Activated T-helper 1 cell treated with anti-CD3 and anti-CD28 coated beads, Interleukin-2, amount 50 U/mL, for 16 hours (primary cell): ENCODE data around the gene HOXA11.

Source experiments
- DNase-seq, 2 donors: peaks; one replicate each; pipeline ENCODE4 v3.0.0-alpha.2; 2020; ENCODE audit warnings: low read depth in 1 of 2, low spot score in 1 of 2

The HOXA11 gene

GRCh38 chr7:27194002-27194352, 8.9 kb upstream of the HOXA11 start:
- DNase-seq, result no peak

GRCh38 chr7:27193335-27194001, 8.4 kb upstream of the HOXA11 start:
- no peak for DNase-seq

- DNase-seq, result no peak
Measured at GRCh38 chr7:27192546-27193334, 7.7 kb upstream of the HOXA11 start.

DNA sequence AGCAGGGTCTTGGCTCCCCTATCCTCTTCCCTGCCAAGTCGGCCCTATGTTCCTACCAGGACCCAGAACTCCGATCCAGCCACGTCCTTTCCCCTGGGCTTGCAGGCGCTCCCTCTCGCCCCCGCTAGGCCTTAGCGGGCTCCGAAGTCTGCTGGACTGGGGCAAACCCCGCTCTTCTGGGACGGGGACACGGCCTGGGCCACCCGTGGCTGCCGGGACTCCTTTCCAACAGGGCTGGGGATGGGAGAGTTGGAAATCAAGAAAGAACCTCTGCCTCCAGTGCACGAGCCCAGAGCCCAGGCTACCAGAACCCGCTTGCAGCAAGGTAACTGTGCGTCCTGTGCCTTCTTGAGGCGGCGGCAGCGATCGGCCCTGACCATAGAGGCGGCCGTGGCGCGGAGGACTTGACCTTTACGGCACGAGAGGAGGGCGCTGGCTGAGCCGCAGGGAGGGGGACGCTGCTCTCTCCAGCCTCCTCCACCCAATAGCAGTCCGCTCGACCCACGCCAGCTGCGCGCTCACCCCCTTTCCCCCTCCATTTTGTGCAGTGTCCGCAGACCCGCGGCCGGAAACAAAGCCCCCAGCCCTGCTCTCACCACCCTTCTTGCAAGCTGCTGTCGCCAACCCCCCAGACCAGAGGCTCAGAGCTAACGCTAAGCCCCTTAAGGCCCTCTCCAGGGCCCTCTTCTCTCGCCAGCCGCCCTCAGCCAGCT, 7.0 kb upstream of the HOXA11 start:
- DNase-seq, result no peak

DNA sequence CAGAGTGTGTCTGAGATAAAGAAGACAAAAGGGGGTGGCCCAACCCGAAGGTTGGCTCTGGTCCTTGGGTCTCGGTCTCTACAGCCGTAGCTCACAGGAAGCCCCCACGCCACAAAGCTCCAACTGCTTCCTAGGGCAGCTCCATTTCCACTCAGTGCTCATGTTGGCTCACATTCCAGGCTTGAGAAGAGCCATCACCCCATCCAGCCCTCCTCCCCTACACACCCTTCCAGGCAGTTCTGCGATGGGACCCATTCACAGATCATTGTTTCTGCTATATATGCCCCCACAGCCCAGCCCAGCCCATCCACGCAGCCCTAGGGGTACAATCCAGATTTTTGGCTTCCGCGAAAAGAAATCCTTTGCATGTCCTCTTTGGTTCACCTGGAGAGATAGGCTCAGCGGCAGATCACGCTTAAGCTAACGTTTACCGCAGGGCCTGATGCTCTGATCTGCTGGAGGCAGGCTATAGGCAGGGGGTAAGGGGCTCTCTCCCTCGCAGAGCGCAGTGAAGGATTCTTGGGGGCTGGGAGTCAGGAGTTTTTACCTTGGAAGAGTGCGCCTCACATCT, 6.2 kb upstream of the HOXA11 start:
- DNase-seq, result no peak

DNA sequence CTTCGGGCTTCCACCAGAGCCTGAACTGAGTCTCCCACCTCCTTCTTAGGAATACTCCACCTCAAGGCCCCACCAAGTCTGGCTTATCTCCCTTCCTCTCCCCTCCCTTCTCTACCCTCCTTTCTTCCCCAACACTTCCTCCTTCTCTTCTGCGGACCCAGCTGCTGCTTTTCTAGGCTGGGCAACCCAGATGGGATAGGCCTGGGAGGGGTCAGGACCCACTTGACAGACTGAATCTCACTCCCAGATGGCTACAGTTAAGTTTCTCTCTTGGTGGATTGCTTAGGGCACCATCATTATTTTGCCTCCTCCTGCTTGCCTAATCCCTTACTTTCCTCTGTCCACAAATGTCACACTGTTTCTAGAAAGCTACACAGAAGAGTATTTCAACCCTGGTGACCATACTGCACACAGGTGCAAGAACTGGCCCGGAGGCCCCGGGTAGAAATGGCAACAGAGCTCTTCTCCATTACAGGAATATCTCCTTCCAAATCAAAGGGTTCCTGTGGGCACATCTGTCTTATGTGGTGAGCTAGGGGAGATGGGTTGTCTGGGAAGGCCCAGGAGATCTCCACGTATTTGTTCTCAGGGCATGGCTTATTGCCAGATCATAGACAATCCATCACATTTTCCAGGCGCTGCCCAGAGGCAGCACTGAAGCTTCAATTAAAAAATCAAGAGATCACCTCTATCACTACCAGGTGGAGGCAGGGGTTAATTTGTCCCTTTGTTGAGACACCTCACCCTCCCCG, 5.1 kb upstream of the HOXA11 start:
- DNase-seq, result no peak

GRCh38 chr7:27189295-27189996, 4.4 kb upstream of the HOXA11 start:
- no peak for DNase-seq

DNA sequence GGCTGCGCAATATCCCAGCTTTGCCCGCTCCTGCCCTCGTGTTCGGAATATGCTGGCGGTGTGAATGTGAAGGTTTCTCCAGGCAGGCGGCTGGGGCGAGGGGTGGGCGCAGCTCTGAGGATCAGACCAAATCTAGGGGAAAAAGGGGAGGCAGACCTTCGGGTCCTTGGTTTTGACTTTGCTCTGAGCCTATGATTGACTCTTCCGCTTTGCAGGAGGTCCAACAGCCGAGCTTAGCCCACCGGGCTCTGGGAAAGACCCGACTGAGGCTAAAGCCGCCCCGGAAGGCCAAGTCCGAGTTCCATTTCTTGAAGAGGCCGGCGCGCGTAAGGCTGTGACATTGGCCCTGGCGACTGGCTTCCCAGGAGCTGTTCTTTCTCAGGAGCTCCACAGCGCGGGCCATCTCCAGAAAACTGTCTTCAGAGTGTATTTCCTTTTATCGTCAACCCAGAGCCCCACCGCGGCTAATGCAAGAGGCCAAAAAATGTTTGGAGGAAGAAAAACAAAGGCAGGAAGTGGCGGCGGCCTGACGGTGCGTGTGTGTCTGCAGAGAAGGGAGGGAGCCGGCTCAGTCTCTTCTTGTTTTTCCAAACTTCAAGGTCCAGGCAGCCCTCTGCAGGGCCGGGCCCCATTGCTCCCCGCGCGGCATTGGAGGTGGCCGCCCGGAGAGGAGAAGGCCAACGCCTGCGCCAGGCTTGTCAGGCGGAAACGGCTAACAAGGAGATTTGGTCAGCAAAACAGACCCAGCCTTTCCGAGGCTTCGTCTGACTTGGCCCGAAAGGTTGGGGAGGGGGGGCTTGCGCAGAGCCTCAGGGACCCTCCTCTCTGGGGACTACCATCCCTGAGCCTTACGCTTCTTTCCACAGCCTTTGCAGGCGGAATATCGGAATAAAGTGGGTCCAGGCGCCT, 3.6 kb upstream of the HOXA11 start:
- no peak for DNase-seq

- no peak for DNase-seq
Measured at GRCh38 chr7:27187475-27188385, 2.7 kb upstream of the HOXA11 start.

DNA sequence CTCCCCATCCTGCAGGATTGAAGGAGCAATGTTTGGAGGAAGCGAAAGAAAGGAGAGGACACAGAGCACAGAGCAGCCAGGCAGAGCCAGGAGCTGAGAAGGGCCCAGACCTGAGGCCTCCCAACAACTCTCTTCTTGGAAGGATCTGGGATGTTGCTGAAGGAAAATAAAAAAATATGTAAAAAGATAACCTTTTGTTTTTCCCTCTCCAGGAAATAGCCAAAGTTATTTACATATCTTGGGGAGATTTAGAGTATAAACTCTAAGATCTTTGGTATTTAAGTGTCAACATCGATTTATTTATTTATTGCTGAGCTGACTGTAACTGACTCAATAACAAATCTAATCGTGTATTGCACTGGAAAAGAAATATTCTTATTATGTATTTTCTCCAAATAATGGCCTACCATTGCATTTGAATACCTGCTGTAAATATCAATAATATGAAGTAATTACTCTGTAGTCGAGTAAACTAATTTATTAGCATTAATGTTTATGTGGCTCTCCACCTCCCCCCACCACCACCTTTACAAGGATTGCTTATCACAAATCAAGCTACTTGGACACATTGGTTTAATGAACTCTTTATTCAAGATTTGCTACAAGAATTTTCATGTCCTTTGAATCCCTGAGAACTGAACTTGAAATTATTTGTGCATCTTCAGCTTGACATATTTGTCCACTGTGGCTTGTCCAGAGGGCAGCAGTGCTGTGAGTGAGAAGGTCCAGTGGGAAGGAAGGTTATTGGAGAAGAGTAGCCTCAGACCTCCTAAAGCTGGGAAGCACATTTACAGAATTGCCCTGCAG, 1.8 kb upstream of the HOXA11 start:
- DNase-seq, result no peak

GRCh38 chr7:27185854-27186667, 1.0 kb upstream of the HOXA11 start:
- no peak for DNase-seq

GRCh38 chr7:27184337-27185012, 557 bp downstream of the HOXA11 start:
- DNase-seq, result no peak

DNA sequence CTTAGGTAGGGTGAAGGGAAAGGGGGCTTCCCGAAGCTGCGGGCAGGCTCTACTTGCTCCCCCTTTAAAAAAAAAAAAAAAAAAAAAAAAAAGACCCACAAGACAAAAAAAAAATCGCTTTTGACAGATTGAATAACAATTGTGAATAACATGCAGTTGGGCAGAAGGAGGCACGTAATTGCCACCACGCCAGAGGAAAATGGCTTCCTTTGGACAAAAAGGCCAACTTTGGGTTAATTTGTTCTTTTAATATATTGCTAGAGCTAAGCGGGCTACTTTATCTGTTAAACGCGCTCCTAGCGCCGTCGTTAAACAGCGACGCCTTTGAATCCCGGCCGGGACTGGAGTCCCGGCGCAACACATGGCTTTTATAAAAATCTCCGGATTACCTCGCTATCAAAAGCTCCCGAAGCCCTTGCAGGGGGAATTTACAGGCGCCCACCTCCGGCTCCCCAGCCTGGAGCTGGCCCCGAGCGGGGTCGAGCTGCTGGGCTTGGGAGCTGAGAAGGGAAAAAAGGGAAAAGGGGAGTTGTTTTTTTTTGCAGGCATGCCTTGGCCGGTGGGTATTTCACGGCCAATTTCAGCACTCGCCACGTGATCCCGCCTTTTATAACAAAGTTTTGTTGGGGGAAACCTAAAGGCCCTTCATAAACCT, 1.2 kb downstream of the HOXA11 start:
- DNase-seq, result peak in 1 of 2 donors; percentile 2

- DNase-seq, result peak in 1 of 2 donors; percentile 2
Measured at GRCh38 chr7:27182861-27183681, 2.0 kb downstream of the HOXA11 start.
